ENCODE data around the gene SEC22C.
"Not testable (repeated sequence)": the region's sequence is repeated elsewhere in the genome, so short reads cannot be mapped to it uniquely, and the experiment has no call there.

Gene SEC22C, protein sequence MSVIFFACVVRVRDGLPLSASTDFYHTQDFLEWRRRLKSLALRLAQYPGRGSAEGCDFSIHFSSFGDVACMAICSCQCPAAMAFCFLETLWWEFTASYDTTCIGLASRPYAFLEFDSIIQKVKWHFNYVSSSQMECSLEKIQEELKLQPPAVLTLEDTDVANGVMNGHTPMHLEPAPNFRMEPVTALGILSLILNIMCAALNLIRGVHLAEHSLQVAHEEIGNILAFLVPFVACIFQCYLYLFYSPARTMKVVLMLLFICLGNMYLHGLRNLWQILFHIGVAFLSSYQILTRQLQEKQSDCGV

DNA sequence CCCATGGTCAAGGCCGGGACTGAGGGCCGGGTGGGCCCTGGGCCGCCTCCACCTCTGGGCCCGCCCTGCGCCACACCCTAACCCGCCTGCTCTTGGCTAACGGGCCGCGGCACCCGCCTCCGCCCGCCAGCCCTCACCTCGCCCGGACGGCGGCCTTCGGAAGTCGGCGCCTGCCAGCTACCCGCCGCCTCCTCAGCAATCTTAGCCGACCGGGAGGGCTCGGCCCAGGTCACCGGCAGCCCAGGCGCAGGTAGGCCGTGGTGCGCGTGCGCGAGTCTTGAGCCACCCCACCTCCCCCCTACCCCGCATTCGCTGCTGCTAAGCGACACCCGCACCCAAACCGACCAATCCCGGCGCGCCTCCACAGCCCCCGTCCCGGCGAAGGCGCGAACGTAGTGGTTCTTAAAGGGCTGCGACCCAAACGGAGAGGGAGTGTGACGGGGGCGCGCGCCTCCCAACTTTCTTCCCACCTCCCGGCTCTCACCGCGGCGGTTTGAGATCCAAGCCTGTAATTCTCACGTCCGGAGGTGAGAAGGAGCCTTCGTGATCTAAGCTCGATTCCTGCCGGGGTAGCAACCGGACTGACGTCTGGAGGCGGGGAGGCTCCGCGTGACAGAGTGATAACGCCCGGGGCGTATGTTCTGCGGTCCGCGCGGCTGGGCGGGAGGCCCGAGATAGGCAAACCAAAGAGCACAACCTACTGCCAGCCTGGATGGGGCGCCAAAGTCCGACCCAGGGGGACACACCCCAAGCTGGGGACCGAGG lies at the start of gene SEC22C:
Gene SEC22C (minus strand): TSS at position 259 of the 765 bp plus-strand sequence. CDS start 12,921 bp downstream, outside the sequence.
- DNase-seq (ENCODE audit: low spot score) = peak; percentile 99

DNA sequence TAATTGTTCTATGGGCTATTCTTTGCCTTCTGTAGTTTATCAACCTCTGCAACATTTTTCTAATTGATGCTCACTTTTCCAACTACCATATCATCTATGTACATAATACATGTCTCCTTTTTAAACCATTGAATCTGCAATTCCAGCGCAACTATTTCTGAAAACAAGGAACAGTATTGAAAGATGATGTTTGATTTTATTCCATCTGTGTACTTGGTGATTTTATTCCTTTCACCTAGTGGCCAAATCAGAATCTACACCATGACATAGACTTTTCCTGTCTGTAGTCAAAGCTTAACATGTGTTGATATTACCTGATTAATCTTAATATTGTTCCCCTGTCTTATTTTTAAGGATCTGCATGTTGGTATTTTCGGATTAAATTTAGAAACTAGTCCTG lies 31.7 kb upstream of the SEC22C start:
- DNase-seq (ENCODE audit: low spot score) = no peak

DNA sequence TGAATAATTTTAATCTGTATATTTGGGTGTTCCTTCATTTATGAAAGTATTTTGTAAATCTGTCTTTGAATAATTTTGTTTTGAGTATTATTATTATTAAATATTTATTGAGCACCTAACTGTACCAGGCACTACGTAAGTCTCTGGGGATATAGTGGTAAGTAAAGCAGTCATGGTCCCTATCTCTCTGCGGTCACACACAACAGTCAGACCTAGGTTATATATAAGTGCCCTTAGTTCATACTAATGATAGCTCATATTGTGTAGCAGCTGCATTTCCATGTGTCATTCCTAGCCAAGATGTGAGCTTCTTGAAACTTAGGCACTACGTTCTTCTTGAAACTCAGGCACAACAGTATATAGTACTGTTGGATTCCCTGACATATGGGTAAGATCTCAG lies 31.2 kb upstream of the SEC22C start:
- DNase-seq (ENCODE audit: low spot score) = no peak

DNA sequence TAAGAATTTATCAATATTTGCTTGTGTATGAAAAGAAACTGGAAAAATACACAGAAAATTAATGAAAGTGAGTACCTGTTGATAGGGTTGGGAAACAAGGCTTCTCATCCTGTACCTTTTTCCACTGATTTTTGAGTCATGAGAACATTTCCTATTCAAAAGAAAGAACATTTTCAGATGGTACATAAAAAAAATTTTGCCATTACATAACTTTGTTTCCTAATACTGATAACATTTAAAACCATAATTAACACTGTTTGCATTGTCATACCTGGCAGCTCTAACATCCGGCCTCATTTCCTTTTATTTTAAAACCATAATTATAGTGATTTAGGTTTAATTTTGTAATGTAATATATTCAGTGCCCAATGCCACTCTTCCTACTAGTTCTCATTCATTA lies 30.4 kb upstream of the SEC22C start:
- DNase-seq (ENCODE audit: low spot score) = no peak

DNA sequence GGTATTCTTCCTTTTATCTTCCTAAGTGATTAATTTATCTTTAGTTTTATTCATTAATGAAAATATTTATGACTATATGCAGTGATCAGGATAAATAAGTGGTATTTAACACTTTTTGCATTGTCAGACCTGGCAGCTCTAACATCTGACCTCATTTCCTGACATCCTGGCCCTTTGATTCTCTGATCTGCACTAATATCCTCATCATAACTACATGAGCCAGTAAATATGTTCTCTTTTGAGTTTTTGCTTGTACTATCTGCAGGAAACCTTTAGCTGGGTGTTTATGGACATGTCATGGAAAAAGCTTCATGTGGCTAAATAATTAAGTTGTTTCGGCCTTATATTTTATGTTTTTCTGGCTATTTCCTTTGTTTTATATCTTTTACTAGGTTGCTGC lies 29.2 kb upstream of the SEC22C start:
- no peak for DNase-seq (ENCODE audit: low spot score)

DNA sequence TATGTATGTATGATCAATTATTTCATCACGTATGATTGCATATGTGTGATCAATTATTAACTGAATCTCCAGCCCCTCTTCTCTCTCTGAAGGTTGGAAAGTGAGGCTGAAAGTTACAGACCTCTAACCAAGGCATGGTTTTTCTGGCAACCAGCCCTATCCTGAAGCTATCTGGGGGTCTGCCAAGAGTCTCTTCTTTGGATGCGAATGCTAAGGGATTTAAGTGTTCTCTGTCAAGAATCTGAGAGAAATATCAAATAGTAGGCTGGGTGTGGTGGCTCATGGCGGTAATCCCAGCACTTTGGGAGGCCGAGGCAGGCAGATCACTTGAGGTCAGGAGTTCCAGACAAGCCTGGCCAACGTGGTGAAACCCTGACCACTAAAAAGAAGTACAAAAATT lies 26.8 kb upstream of the SEC22C start:
- no peak for DNase-seq (ENCODE audit: low spot score)

DNA sequence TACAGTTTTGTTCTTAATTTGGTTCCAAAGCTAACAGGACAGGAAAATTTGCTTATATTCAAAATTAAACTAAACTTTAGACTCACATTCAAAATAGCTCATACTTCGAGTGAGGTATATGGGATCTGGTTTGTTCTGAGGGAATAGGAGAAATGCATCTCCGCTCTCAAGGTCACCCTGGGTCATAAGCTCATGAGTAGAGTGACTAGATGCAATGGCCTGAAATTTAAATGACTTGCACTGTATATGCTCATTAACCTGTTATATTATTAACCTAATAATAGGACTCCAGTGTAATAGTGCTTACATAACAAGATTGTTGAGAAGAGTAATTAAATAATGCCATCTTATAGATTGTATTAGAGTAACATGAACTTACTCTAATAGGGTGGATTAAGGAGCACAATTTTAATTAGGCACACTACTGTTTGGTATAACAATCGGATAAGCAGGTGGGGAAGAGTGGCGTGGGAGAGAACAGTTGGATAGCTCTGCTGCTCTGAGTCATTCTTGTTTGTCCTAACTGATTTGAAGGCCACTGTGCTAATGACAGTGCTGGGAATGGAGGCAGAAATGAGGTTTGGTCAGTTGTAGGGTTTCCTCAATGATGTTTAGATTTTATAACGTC lies 23.9 kb upstream of the SEC22C start:
- DNase-seq (ENCODE audit: low spot score) = no peak

DNA sequence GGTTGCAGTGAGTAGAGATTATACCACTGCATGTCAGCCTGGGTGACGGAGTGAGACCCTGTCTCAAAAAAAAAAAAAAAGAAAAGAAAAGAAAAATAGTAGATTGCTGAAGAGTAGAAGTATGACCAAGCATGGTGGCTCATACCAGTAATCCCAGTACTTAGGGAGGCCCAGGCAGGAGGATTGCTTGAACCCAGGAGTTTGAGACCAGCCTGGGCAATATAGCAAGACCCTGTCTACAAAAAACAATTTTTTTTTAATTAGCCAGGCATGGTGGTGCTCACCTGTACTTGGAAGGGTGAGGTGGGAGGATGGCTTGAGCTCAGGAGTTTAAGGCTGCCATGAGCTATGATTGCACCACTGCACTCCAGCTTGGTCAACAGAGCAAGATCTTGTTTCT lies 21.2 kb upstream of the SEC22C start:
- DNase-seq (ENCODE audit: low spot score) = no peak

DNA sequence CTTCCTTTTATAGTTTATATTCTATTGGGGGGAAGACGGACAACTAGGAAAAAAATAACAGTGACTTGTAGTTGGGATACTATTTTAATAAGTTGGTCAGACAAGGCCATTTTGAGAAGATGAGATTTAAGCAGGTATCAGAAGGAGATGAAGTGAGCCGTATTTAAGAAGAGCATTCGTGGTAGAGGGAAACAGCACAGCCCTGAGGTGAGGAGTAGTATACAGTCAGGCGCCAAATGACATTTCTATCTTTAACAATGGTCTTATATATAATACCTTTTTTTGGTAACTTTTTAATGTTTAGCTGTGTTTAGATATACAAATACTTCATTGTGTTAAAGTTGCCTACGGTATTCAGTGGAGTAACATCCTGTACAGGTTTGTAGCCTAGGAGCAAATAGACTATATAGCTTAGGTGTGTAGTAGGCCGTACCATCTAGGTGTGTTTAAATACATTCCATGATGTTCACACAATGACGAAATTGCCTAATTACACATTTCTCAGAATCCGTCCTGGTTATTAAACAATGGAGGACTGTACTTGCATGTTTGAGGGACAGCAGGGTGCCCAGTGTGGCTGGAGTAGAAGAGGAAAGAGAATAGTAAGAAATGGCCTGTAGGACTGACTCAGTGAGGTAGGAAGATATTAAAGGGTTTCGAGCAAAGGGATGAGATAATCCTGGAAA lies 20.3 kb upstream of the SEC22C start:
- no peak for DNase-seq (ENCODE audit: low spot score)

DNA sequence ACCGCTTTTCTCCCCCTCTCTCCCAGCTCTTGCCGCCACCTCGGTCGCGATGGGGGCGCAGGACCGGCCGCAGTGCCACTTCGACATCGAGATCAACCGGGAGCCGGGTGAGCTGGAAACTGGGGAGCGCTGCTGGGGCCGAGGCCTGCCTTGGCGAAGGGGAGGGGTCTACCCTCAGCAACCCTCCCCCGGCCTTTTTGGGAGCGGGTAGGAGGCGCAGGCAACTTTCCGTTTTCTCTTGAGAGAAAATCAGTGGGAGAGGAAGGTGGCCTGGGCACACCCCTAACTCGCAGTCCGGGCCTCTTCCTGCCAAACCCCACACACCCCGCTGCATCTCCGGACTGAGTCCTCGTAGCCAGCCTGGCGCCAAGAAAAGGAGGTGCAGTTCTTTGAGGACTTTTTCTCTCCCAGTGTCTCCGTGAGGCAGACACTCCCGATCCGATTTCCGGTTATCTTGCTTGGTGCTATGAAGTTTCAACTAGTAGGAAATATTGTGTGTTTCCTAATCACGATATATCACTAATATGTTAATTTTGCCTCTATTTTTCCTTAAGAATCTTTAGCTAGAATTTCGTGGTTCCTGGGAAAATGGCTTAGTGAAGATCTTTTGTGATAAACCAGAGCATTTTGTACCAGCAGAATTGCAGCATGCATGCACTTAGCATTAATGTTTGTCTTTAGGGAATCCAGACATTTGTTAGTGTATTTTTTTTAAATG lies 19.4 kb upstream of the SEC22C start:
- DNase-seq (ENCODE audit: low spot score) = peak; percentile 62

DNA sequence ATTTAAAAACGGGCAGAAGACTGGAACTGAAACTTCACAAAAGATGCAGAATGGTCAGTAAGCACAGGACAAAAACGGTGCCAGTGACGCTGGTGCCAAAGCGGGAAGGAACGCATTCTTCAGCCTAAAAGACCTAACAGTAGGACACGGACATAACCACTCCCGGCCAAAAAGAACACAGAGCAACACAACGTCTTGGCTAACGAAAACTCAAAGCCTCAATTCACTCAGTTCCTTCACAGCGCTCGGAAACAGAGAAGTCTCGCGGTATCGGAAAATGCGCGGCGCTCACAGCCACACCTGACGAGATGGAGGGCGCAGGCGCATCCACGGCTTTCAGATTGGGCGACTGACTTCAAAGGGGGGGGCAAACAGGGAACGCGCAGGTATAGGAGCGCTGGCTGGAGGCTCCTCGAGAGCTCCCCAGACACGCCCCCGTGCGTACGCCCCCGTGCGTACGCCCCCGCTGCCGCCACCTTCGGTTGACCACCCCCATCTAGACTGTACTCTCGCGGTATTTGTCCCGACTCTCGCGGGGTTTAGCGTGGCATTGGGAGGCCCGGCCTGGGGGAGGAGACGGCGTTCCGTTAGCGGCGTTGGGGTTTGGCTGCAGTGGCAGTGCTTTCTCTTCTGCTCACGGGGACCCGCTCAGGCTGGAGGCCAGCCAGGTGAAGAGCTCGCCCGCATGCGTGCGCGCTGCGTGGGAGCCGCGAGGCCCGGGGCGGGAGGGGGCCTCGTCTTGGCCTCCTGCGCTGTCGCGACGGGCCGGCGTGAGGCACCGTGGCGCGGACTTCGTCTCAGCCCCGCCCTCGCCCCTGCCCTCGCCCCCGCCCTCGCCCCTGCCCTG lies 18.6 kb upstream of the SEC22C start, which contains the start of gene NKTR:
Gene NKTR (plus strand): TSS at position 576 of the 847 bp plus-strand sequence. CDS start 321 bp downstream, outside the sequence.
- peak; percentile 89 for DNase-seq (ENCODE audit: low spot score)

DNA sequence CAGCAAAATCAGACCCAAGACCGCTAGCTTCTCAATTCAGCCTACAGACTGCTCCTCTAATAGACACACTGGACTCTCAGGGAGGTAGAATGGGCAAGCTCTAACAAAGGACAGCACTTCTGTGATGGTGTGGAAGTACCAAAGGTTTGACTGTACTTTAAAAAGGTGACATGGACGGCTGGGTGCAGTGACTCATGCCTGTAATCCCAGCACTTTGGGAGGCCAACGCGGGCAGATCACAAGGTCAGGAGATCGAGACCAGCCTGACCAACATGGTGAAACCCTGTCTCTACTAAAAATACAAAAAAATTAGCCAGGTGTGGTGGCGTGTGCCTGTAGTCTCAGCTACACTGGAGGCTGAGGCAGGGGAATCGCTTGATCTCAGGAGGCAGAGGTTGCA lies 15.3 kb upstream of the SEC22C start:
- not testable (repeated sequence) for DNase-seq (ENCODE audit: low spot score)

DNA sequence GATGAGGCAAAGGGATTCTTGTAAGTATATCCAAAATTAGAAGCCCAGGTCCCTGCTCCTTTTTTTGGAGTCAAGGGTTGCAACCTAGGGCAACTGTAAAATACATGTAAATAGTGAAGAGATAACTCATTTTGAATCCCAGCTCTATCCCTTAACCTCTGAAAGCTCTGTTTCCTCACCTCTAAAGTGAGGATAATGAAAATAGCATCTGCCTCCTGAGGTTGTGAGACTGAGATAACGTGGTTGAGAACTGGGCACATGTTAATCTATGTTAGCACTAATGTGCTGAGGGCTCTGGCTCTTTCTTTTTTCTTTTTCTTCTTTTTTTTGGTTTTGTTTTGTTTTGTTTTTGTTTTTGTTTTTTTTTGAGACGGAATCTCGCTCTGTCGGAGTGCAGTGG lies 13.9 kb upstream of the SEC22C start:
- no peak for DNase-seq (ENCODE audit: low spot score)

DNA sequence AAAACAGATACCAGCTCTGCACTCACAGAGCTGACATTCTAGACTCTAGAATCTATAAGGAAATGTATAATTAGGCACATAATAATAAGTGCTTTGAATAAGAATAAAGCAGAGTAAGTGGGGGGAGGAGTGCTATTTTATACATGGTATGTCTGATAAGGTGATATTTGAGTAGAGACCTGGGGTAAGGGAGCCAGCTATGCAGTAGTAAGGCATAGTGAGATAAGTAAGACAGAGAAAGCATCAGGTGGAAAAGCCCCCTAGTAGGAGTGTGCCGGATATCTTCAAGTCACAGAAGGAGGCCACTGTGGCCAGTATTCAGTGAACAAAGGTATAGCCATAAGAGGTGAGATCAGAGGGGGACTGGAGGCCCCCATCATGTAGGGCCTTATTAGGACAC lies 11.9 kb upstream of the SEC22C start:
- no peak for DNase-seq (ENCODE audit: low spot score)

DNA sequence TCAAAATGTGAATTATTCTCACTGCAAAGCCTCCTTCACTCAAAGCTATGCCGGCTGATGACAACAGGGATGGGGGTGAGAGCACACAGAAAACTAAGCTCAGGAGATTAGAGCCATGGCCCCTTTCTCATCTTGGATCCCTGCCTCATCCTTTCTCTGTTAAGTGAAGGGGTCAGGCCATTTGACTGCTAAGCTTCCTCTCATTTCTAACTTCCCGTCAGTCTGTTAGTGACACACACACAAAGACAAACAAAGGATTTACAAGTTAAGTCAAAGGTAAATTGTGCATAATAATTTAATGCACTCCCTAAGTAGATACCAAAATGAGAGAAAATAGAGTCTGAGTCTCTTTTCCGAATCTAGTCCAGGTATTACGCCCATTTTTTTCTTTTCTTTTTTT lies 10.0 kb upstream of the SEC22C start:
- DNase-seq (ENCODE audit: low spot score) = no peak

DNA sequence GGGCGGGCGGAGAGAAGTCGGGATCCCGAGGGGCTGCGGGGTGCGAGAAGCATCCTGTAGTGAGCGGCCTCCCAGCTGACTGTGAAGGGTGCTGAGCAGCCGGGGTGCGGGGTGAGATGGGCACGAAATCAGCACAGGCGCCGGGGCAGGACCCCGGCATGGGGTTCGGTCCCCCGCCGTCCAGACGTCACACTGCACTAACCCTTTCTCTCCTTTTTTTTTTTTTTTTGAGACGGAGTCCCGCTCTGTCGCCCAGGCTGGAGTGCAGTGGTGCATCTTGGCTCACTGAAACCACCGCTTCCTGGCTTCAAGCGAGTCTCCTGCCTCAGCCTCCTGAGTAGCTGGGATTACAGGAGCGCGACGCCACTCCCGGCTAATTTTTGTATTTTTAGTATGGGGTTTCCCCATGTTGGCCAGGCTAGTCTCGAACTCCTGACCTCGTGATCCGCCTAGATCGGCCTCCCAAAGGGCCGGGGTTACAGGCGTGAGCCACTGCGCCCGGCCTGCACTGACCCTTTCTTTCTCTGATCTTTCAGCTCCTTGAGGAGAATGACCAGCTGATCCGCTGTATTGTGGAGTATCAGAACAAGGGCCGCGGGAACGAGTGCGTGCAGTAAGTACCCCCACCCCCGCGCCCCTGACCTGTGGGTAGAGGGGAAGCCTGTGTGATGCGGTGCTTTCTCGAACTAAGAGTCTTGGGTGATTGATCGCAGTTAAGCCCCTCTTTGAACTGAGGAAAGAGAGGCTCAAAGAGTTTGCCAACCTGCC lies 9.4 kb upstream of the SEC22C start:
- DNase-seq (ENCODE audit: low spot score) = no peak

DNA sequence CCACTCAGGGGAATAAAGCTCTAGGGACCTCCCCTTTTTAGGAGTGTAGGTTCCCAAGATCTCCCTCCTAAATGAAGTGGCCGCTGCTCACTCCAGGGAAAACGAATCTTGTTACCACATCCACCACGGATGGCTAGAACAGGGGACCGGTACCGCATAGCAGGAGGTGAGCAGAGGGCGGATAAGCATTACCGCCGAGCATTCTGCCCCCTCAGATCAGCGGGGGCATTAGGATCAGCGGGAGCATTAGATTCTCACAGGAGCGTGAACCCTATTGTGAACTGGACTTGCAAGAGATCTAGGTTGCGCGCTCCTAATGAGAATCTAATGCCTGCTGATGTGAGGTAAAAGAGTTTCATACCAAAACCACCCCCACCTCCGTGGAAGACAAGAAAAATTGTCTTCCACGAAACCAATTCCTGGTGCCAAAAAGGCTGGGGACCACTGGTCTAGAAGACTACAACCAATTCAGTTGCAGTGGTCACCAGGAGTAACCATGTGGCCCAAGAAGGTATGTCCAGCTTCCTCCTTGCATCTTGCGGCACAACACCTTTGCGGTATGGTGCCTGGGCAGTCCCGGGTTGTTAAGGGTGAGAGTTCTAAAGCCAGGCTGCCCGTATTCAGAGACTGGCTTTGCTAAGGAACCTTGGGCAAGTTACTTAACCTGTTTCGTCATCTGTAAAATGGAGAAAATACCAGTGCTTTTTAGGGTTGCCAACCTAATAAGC lies 7.8 kb upstream of the SEC22C start:
- no peak for DNase-seq (ENCODE audit: low spot score)

DNA sequence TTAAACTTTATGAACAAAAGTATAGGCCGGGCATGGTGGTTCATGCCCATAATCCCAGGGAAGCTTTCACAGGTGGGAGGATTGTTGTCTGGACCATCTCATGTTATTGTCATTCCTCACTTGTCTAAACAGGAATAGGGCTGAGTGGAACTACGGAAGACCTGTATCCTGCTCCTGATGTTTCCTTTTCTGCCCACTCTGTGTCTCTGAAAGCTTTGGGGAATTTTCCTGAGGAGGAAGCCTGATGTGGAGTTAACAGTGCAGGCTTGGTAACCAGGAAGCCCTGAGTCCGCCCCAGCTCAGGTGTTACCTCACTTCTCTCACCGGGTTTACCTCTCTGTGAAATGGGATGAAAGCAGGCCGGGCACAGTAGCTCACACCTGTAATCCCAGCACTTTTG lies 6.9 kb upstream of the SEC22C start:
- no peak for DNase-seq (ENCODE audit: low spot score)

DNA sequence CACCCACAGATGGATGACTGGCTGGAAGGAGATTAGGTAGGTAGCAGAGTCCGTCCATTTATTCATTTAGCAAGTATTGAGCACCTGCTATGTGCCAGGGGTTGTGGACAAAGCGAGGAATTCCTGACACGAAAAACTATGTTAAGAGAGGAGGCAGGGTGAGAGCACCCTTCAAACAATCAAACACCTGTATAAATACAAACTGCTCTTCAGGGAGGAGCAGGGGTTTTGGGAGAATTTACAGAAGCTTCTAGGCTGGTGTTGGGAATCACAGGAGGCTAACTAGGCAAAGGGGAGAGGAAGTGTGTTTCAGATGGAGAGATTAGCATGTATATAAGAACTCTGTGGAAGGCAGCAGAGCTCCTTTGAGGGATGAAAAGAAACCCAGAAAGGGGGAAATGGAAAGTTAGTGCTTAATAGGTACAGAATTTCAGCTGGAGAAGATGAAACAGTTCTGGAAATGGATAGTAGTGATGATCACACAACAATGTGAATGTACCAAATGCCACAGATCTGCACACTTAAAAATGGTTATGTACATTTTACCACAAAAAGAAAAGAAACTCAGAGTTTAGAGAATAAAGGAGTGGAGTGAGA lies 805 bp upstream of the SEC22C start:
- no peak for DNase-seq (ENCODE audit: low spot score)
